ENCODE measurements around the gene TIMP2.
"Not testable (repeated sequence)": the region's sequence is repeated elsewhere in the genome, so short reads cannot be mapped to it uniquely, and the experiment has no call there.

The TIMP2 gene

DNA sequence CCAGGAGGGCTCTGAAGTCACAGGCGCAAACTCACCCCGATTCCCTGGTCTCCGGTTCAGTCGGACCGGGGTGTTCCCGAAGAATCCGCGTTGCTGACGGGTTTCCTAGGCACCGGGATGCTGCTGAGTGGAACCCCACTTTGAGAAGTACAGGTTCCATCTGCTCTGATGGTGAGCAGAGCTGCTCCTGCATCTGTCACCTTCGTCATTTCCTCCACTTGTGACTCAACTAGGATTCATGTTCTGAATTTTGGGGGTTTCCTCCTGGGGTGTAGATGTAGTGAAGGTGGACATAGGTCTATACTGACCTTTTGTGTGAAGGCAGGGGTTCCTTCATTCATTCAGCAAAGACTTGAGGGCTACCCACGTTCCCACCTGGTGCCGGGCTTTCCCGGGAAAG lies 29.5 kb upstream of the TIMP2 start:
- no peak for DNase-seq

GRCh38 chr17:78953356-78954350 lies 28.5 kb upstream of the TIMP2 start:
- DNase-seq, result no peak

DNA sequence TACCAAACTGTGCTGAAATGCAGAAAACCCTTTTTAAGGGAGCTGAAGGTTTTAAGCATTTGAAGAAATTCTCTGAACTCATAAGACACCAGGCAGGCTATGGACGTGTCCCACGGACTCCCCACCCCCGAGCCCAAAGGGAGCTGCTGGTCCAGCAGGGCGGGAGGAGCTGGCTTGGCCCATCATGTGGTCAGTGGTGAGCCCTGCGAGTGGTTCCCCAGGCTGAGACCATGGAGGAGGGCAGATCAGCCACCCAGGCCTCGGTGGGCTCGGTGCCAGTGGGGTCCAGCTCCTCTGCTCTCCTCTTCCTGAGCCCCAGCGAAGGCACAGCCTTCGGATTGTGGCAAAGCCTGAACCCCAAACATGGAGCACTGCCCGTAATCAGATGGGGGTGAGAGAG lies 27.5 kb upstream of the TIMP2 start:
- DNase-seq, result no peak

GRCh38 chr17:78951967-78952551 lies 26.9 kb upstream of the TIMP2 start:
- no peak for DNase-seq

DNA sequence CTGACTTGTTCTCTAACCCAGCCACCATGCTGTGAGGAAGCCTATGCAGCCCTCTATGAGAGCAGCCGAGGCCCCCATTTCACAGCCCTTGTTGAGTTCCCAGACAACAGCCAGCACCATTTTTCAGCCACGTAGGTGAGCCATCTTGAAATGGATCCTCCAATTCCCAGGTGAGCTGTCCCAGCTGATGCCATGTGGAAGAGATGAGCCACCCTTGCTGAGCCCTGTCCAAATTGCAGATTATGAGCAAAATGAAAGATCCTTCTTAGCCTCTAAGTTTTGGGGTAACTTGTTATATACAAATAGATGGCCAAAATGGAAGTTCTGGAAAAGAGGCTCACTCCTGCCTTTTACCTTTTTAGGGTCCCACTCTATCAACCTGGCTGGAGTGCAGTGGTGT lies 25.7 kb upstream of the TIMP2 start:
- DNase-seq, result no peak

- DNase-seq, result no peak
These were observed 22.3 kb upstream of the TIMP2 start for GRCh38 chr17:78947235-78948149.

DNA sequence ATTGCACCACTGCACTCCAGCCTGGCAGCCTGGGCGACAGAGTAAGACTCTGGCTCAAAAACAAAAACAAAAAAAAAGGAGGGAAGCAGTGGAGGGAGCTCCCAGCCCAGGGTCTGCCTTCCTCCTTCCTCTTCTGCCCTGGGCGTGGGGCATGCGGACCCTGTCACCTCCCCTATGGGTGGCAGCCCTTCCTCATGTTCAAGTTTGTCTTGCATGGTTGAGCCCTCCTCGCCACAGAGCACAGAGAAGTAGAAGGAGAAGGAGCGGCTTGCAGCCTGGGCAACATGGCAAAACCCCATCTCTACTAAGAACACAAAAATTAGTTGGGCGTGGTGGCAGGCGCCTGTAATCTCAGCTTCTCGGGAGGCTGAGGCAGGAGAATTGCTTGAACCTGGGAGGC lies 21.4 kb upstream of the TIMP2 start:
- DNase-seq, result no peak

GRCh38 chr17:78946131-78946530 lies 20.9 kb upstream of the TIMP2 start:
- no peak for DNase-seq

DNA sequence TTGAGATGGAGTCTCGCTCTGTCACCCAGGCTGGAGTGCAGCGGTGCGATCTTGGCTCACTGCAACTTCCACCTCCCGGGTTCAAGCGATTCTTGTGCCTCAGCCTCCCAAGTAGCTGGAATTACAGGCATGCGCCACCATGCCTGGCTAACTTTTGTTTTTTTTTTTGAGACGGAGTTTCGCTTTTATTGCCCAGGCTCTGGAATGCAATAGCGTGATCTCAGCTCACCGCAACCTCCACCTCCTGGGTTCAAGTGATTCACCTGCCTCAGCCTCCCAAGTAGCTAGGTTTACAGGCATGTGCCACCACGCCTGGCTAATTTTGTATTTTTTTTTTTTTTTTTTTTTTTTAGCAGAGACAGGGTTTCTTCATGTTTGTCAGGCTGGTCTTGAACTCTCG lies 20.3 kb upstream of the TIMP2 start:
- not testable (repeated sequence) for DNase-seq

- no peak for DNase-seq
These were observed 19.8 kb upstream of the TIMP2 start for GRCh38 chr17:78944956-78945355.

- DNase-seq, result no peak
These were observed 18.8 kb upstream of the TIMP2 start for GRCh38 chr17:78944026-78944425.

GRCh38 chr17:78940708-78941107 lies 15.5 kb upstream of the TIMP2 start:
- DNase-seq, result no peak

DNA sequence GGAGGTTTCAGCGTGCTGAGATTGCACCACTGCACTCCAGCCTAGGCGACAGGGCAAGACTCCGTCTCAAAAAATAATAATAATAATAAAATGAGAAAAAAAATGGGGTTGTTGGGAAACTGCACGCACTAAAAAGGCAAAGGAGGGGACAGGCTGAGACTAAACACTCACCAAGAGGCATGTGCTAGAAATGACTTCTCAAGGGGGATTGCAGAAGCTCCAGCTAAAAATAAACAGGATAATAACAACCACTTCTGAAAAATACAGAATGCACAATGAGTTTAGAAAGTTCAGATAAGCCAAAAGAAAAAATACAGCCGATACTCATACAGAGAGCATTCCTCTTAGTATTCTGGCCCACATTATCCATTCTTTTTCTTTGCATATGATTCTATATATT lies 15.1 kb upstream of the TIMP2 start:
- DNase-seq, result no peak

DNA sequence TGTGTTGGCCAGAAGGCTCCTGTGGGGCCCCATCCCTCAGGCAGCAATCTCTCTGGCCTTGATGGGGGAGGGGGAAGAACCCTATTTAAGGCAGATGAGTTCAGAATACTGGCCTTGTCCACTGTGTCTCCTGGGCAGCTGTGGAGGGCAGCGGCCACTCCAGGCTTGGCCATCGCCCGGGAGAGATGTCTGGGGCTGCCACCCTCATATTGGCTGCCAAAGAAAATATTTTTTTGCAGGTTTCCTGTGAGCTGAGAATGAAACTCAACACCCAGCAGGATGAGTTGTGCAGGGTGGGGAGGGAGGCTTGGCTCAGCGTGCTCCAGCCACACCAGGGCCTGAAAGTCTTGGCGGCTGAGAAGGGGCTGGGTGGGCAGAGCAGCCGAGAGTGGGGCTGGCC lies 14.4 kb upstream of the TIMP2 start:
- no peak for DNase-seq

DNA sequence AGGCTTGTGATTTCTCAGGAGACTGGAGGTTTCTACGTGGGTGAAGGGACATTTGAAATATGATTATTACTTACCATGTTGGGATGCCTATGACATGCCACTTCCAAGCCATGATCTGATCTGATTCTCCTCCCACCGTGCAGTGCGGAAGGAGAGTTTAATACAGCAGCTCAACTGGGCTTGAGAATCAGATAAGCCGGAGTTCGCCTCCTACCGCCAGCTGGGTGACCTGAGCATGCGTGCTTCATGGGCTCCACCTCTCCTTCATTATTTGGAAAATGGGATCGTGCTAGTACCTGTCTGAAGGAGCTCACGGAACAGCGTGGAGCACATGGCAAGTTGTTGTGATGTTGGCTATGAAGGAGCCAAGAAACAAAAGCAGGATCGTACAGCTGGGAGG lies 12.4 kb upstream of the TIMP2 start:
- DNase-seq, result no peak

DNA sequence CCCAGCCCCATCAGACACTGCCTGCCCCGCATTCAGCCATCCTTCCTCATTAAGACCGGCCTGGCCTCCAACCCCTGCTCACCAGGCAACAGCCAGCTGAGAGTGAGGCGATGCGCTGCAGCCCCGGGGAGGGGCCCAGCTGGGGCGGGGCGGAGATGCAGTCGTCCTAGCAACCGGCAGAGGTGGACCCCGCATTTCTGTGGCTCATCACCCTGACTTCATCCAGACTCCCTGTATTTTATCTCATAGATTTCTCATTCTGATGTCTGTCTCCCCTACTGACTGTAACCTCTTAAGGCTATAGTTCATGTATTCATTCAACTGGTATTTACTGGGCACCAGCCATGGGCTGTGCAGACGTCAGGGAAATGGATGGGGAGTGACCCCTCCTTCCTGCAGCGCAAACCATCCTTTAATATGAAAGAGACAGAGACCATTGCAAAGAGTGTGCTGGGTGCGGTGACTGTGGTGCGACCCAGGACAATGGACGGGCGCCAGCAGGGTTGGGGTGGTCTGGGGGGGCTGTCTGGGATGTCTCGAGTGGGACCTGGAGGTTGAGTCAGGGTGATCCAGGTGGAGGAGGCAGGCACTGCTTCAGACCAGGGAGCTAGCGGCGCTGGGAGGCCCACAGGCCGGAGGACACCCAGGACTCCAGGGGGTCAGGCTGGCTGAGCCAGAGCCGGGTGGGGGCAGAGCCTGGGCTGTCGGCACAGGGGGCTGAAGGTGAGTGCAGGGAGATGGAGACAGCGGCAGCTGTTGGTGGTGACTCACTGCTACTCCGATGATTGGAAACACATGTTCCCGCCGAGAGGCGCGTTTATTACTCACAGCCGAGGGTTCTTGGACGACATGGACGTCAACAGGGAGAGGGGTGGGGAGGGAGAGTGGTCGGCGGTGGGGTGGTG lies 10.5 kb upstream of the TIMP2 start:
- DNase-seq, result no peak

DNA sequence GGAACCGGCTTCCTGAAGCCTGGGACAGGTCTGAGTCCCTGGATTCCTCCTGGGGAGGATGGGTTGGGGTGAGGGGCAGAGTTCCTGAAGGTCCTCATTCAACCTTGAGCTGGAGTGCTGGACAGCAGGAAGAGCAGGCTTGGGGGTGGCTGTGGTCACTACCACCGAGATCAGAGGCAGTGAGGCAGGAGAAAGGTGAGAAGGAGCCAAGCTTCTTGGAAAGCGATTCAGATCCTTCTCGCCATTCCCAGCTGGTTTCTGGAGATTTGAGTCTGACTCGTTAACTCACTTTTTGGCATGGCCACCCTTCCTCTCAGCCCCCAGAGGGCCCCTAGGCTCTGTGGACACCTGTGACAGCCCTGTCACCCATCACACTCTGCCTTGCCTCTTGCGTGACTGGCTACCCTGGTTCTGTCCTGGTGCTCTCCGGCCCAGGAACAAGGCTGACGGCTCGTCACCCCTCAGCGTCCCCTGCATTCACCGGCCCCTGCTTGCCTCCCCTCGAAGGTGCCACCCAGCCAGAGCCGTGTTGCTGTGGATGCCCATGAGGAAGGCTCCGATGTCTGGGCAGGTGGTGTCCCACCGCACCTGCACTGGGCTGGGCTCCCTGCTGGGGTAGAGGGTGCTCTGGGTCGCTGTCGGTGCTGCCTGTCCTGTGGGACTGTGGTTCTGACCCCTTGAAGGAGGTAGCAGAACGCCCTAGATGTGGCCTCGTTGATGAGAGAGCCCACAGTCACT lies 9.7 kb upstream of the TIMP2 start:
- no peak for DNase-seq

- no peak for DNase-seq
These were observed 8.9 kb upstream of the TIMP2 start for GRCh38 chr17:78933959-78934568.

GRCh38 chr17:78933025-78933958 lies 8.1 kb upstream of the TIMP2 start:
- DNase-seq, result no peak

Measured in cortex of kidney (tissue), 1 donor.